ENCODE measurements around the gene MAPKAP1.

Gene MAPKAP1

DNA sequence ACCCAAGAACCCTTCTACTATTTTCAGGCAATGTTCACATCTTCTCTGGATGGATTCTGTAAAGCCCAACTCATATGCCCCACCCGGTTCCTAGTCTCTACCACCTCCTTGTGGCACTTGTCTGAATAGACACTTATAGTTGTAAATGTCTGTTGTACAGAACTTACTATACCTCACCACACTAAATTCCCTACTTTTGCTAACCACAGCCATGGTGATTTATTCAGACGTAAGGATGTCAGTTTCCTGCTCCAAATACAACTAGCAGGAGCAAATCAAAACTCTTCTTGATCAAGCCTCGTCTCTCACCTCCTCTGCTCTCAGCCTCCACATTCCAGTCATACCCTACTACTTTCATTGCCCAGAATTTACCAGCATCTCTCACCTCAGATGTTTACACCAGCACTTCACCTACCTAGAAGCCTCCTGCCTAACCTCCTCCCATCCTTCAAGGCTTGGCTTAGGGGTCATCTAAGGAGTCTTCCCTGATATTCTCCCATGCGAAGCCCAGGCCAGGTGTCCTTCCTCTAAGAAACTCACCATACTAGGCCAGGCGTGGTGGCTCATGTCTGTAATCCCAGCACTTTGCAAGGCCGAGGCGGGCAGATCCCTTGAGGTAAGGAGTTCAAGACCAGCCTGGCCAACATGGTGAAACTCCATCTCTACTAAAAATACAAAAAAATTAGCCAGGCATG, 75.5 kb downstream of the MAPKAP1 start:
- peak; percentile 52 for DNase-seq (ENCODE audit: low read depth)
- TF ChIP-seq, protein P1, sequence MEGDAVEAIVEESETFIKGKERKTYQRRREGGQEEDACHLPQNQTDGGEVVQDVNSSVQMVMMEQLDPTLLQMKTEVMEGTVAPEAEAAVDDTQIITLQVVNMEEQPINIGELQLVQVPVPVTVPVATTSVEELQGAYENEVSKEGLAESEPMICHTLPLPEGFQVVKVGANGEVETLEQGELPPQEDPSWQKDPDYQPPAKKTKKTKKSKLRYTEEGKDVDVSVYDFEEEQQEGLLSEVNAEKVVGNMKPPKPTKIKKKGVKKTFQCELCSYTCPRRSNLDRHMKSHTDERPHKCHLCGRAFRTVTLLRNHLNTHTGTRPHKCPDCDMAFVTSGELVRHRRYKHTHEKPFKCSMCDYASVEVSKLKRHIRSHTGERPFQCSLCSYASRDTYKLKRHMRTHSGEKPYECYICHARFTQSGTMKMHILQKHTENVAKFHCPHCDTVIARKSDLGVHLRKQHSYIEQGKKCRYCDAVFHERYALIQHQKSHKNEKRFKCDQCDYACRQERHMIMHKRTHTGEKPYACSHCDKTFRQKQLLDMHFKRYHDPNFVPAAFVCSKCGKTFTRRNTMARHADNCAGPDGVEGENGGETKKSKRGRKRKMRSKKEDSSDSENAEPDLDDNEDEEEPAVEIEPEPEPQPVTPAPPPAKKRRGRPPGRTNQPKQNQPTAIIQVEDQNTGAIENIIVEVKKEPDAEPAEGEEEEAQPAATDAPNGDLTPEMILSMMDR (IDR thresholded peaks at IDR 0.05; ENCODE audit: insufficient read depth, low read depth, low read length, missing control alignments), result peak; percentile 38
- H3K4me3 ChIP-seq (ENCODE audit: low read length), result no peak overlapping the region

DNA sequence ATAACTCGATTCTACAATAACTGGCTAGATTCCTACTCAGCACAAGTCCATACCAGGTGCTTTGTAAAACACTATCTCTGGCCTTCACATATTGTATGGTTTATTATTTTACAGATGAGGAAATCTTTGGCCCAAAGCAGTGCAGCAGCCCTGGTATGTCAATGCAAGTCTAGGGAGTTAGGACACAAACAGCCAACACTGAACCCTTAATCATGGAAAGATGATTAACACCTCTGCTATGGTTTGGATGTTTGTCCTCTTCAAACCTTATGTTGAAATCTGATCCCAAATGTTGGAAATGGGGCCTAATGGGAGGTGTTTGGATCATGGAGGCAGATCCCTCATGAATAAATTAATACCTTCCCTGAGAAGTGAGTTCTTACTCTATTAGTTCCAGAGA, 76.6 kb downstream of the MAPKAP1 start:
- DNase-seq (ENCODE audit: low read depth), result peak; percentile 84
- TF ChIP-seq, protein P1 (IDR thresholded peaks at IDR 0.05; ENCODE audit: insufficient read depth, low read depth, low read length, missing control alignments), result no peak
- no peak overlapping the region for H3K4me3 ChIP-seq (ENCODE audit: low read length)

DNA sequence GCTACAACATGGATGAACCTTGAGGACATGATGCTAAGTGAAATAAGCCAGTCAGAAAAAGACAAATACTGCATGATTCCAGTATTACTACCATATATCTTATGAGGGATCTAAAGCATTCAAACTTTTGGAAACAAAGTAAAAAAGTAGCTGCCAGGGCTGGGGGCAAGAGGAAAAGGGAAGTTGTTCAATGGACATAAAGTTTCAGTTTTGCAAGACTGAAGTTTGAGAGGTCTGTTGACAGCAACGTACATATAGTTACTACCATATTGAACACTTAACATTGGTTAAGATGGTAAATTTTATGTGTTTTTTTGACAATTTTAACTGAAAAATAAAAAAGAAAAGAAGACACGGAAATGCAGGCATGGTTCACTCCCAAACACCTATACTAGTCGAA, 77.6 kb downstream of the MAPKAP1 start:
- no peak overlapping the region for H3K4me3 ChIP-seq (ENCODE audit: low read length)
- TF ChIP-seq, protein P1 (IDR thresholded peaks at IDR 0.05; ENCODE audit: insufficient read depth, low read depth, low read length, missing control alignments), result no peak
- DNase-seq (ENCODE audit: low read depth), result no peak

DNA sequence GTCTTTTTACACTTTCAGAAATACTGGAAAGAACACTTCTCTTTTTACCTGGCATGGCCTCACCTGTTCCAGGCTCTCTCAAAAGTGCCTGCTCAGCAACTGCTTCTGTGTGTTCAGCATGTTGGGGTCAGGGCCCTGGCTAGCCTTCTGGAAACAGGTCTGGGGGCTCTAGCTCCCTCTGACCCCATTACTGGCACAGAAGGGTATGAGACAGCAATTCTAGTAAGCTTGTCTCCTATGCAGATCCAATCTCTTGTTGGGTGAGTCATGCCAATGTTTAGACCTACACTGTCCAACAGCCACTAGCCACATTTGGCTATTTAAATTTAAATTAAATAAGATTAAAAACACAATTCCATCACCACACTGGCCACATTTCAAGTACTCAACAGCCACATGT, 80.8 kb downstream of the MAPKAP1 start:
- DNase-seq (ENCODE audit: low read depth), result peak; percentile 15
- TF ChIP-seq, protein P1 (IDR thresholded peaks at IDR 0.05; ENCODE audit: insufficient read depth, low read depth, low read length, missing control alignments), result no peak
- no peak overlapping the region for H3K4me3 ChIP-seq (ENCODE audit: low read length)

DNA sequence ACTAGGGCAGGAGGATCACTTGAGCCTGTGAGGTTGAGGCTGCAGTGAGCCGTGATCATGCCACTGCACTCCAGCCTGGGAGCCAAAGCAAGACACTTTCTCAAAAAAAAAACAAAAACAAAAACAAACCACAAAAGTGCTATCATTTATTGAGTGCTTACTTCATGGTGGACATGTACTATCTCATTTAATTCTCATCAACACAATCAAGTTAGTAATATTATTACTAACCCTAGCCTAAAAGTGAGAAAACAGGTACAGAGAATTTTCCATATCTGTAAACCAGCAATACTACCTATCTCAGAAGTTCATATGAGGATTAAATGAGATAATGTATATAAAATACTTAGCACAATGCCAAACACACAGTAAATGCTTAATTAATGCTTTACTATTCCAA, 85.8 kb downstream of the MAPKAP1 start:
- TF ChIP-seq, protein P1 (IDR thresholded peaks at IDR 0.05; ENCODE audit: insufficient read depth, low read depth, low read length, missing control alignments), result no peak
- DNase-seq (ENCODE audit: low read depth), result no peak
- H3K4me3 ChIP-seq (ENCODE audit: low read length), result no peak overlapping the region

DNA sequence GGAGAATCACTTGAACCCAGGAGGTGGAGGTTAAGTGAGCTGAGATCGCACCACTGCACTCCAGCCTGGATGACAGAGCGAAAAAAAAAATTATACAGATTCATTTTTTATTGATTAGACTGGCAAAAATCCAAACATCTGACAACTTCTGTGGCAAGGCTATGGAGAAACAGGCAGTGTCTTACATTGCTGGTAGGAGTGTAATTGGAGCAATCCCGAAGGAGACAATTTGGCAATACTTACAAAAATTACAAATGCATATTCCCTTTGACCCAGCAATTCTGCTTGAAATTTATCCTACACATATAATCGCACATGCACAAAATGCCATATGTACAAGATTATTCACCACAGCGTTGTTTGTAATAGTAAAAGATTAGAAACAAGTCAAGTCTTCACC, 86.8 kb downstream of the MAPKAP1 start:
- no peak overlapping the region for H3K4me3 ChIP-seq (ENCODE audit: low read length)
- TF ChIP-seq, protein P1 (IDR thresholded peaks at IDR 0.05; ENCODE audit: insufficient read depth, low read depth, low read length, missing control alignments), result no peak
- DNase-seq (ENCODE audit: low read depth), result no peak

DNA sequence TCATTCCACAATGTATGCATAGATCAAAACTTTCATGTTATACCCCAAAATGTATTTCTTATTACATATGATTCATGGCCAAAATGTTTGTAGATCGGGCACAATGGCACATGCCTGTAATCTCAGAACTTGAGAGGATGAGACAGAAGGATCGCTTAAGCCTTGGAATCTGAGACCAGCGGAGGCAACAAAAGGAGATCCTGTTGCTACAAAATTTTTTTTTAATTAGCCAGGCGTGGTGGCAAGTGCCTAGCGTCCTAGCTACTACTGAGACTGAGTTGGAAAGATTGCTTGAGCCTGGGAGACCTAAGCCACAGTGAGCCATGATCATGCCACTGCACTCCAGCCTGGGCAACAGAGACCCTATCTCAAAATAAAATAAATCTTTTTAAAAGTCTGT, 89.9 kb downstream of the MAPKAP1 start:
- no peak for DNase-seq (ENCODE audit: low read depth)
- TF ChIP-seq, protein P1 (IDR thresholded peaks at IDR 0.05; ENCODE audit: insufficient read depth, low read depth, low read length, missing control alignments), result no peak
- H3K4me3 ChIP-seq (ENCODE audit: low read length), result no peak overlapping the region
